Breast epithelium (tissue), 4 donors: ENCODE measurements around the gene IGFBPL1. TPM values are rescaled to one million over a fixed set of nuclear protein-coding genes. Genes with fewer than 3 reads are reported as not detected.

ENCODE experiments used
- DNase-seq, 2 donors: peaks; one replicate each; pipeline ENCODE4 v3.0.0-alpha.2; 2019; ENCODE audit warnings: low spot score in 2 of 2
- H3K27ac ChIP-seq, 2 donors: fragments of 200-600 bp; sonication (generic) in 1 of 2; one replicate each; pipeline ENCODE4 v1.5.1; 2016 to 2019; ENCODE audit warnings: mild to moderate bottlenecking in 1 of 2
- H3K27me3 ChIP-seq, 2 donors: fragments of 200-600 bp; sonication (generic) in 1 of 2; one replicate each; pipeline versions ENCODE4 v1.5.1 to v1.6.0; 2017 to 2019; ENCODE audit warnings: control low read depth in 1 of 2, mild to moderate bottlenecking in 1 of 2
- H3K36me3 ChIP-seq: fragments of 200-600 bp; one replicate; pipeline ENCODE4 v1.5.1; 2019
- H3K4me1 ChIP-seq, 2 donors: fragments of 200-600 bp; sonication (generic); one replicate each; pipeline ENCODE4 v1.5.1; 2016 to 2019; ENCODE audit warnings: control low read depth in 1 of 2
- H3K4me3 ChIP-seq, 3 donors: fragments of 200-600 bp; sonication (generic); 1 replicate in 2 of 3; 2 replicates in 1 of 3; pipeline ENCODE4 v1.5.1; 2016 to 2019; ENCODE audit warnings: mild to moderate bottlenecking in 3 of 3, moderate library complexity in 2 of 3
- H3K9me3 ChIP-seq, 2 donors: fragments of 200-600 bp; sonication (generic) in 1 of 2; one replicate each; pipeline ENCODE4 v1.5.1; 2016 to 2019; ENCODE audit warnings: control low read depth in 1 of 2
- POLR2A ChIP-seq: fragments of 450-650 bp; IDR thresholded peaks from one replicate; pipeline ENCODE4 v1.6.1; 2016; ENCODE audit warnings: antibody characterized with exemption, mild to moderate bottlenecking, moderate library complexity
- POLR2AphosphoS5 ChIP-seq, 3 donors: sonication (generic); formaldehyde crosslinking; IDR thresholded peaks; one replicate each; pipeline ENCODE4 v1.6.1; 2017; ENCODE audit warnings: antibody characterized with exemption in 3 of 3
- intact Hi-C: fragments of 100-400 bp; cut with DNase I; formaldehyde crosslinking; loops from one replicate; pipeline ENCODE4 v1.15.1; 2023; ENCODE audit warnings: low total_unique reads
- total RNA-seq, 3 donors: library from RNA; depleted of rRNA; stranded (reverse); fragments of >200 nt; gene quantifications; one replicate each; pipeline ENCODE4 v1.1.0, GENCODE V29; 2016
- TF ChIP-seq, protein P1 (sequence below), 3 donors: fragments of 450-650 bp; IDR thresholded peaks; one replicate each; pipeline ENCODE4 v1.5.1; 2016 to 2017; ENCODE audit warnings: antibody characterized with exemption in 3 of 3, mild to moderate bottlenecking in 3 of 3, moderate library complexity in 3 of 3

IGFBPL1 gene
- total RNA-seq, 3 donors from 2014 or later: not detected

- Histone ChIP-seq H3K4me3 (peak within 1 kb of the TSS; percentile 69 to 74 (median 71)), H3K9me3 (no peaks in the 10 kb centered on the region), H3K36me3 (no peaks in the 10 kb centered on the region), H3K4me1 (peaks cover 0 to 4% of the 10 kb centered on the region in 2 donors), H3K27me3 (no peaks in the 10 kb centered on the region), H3K27ac (peak within 1 kb of the TSS; percentile 44 to 46)
- DNase-seq: peak; percentile 43 to 75
- TF ChIP-seq POLR2AphosphoS5 (IDR thresholded peaks at IDR 0.05): no peak
- intact Hi-C loops: loop anchor here (5.0 kb wide), 1 partner anchor 880 kb away; no protein-coding TSS in a partner anchor
These were observed 31.8 kb downstream of the IGFBPL1 start, which contains the start of gene ALDH1B1 for GRCh38 chr9:38392235-38393127. Gene ALDH1B1 (plus strand): TSS chr9:38392702. CDS start chr9:38395749, 3,047 bp downstream.

DNA sequence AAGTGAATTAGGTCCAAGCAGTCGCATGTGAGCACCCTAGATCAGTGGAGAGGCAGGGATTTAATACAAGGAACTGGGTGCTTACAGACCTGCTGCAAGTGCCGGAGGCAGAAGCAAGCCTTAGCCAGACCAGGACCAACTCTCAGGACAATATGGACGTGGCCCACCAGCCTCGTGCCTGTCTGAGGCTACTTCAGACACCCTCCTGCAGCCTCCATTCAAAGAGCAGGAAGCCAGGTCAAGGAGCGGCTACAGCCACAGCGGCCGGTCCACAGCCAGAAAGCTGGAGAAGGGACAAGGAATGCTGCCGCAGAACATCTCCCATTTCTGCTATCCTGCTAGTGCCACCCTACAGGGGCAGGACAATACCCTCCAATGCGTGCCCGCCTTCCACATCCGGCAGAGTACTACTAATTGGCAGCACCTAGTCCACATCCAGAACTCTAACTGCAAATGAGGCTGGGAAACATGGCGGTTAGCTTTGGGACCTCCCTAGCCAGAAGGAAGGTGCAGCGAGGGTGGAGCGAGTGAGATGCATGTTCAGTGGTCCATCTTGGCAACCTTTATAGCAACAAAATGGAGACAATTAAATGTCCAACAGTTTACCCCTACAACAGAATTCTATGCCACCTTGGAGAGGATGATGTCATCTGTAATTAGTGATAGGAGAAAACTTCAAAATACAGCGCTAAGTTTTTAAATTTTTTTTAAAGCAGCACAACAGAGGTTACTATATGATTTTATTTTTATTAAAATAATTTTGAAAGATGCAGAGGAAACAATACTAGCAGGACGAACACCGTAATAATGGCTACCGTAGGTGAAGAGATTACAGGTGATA is 32.8 kb downstream of the IGFBPL1 start:
- intact Hi-C loops: loop anchor here (5.0 kb wide), 1 partner anchor 879 kb away; no protein-coding TSS in a partner anchor
- Histone ChIP-seq H3K27me3 (no peaks in the 10 kb centered on the region), H3K4me3 (peak overlapping the region in 2 of 3 donors; percentile 69 to 74), H3K36me3 (no peaks in the 10 kb centered on the region), H3K4me1 (peaks cover 0 to 4% of the 10 kb centered on the region in 2 donors), H3K9me3 (no peaks in the 10 kb centered on the region), H3K27ac (no peak overlapping the region)
- TF ChIP-seq, protein P1, sequence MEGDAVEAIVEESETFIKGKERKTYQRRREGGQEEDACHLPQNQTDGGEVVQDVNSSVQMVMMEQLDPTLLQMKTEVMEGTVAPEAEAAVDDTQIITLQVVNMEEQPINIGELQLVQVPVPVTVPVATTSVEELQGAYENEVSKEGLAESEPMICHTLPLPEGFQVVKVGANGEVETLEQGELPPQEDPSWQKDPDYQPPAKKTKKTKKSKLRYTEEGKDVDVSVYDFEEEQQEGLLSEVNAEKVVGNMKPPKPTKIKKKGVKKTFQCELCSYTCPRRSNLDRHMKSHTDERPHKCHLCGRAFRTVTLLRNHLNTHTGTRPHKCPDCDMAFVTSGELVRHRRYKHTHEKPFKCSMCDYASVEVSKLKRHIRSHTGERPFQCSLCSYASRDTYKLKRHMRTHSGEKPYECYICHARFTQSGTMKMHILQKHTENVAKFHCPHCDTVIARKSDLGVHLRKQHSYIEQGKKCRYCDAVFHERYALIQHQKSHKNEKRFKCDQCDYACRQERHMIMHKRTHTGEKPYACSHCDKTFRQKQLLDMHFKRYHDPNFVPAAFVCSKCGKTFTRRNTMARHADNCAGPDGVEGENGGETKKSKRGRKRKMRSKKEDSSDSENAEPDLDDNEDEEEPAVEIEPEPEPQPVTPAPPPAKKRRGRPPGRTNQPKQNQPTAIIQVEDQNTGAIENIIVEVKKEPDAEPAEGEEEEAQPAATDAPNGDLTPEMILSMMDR (IDR thresholded peaks at IDR 0.05): no peak
- TF ChIP-seq POLR2AphosphoS5 (IDR thresholded peaks at IDR 0.05) (no peak), POLR2A (no peak)
- DNase-seq: no peak

GRCh38 chr9:38390851-38391250 is 33.4 kb downstream of the IGFBPL1 start:
- intact Hi-C loops: loop anchor here (5.0 kb wide), 1 partner anchor 879 kb away; no protein-coding TSS in a partner anchor
- Histone ChIP-seq H3K27me3 (no peaks in the 10 kb centered on the region), H3K27ac (peak overlapping the region; percentile 40 to 64), H3K4me3 (no peak overlapping the region), H3K36me3 (no peaks in the 10 kb centered on the region), H3K9me3 (no peaks in the 10 kb centered on the region), H3K4me1 (peaks cover 0 to 4% of the 10 kb centered on the region in 2 donors)
- TF ChIP-seq, protein P1 (IDR thresholded peaks at IDR 0.05): no peak
- TF ChIP-seq POLR2AphosphoS5 (IDR thresholded peaks at IDR 0.05) (no peak), POLR2A (no peak)
- DNase-seq: no peak

- Histone ChIP-seq H3K4me1 (peaks cover 0 to 4% of the 10 kb centered on the region in 2 donors), H3K9me3 (no peaks in the 10 kb centered on the region), H3K4me3 (no peak overlapping the region), H3K27ac (peak overlapping the region; percentile 40 to 64), H3K36me3 (no peaks in the 10 kb centered on the region), H3K27me3 (no peaks in the 10 kb centered on the region)
- no peak for TF ChIP-seq POLR2A
- TF ChIP-seq, protein P1 (IDR thresholded peaks at IDR 0.05): no peak
- TF ChIP-seq POLR2AphosphoS5 (IDR thresholded peaks at IDR 0.05): no peak
- no peak for DNase-seq
- intact Hi-C loops: loop anchor here (5.0 kb wide), 1 partner anchor 878 kb away; no protein-coding TSS in a partner anchor
These were observed 33.8 kb downstream of the IGFBPL1 start for GRCh38 chr9:38390442-38390841.

- Histone ChIP-seq H3K9me3 (peaks cover 7 to 10% of the 10 kb centered on the region in 2 donors), H3K27me3 (no peaks in the 10 kb centered on the region), H3K36me3 (no peaks in the 10 kb centered on the region), H3K27ac (peak overlapping the region; percentile 20 to 54), H3K4me3 (no peak overlapping the region), H3K4me1 (peaks cover 0 to 4% of the 10 kb centered on the region in 2 donors)
- no peak for TF ChIP-seq POLR2AphosphoS5 (IDR thresholded peaks at IDR 0.05)
- TF ChIP-seq, protein P1 (IDR thresholded peaks at IDR 0.05): no peak
- no peak for TF ChIP-seq POLR2A
- intact Hi-C loops: no loop called here
- no peak for DNase-seq
These were observed 34.9 kb downstream of the IGFBPL1 start for GRCh38 chr9:38389313-38389712.
